H54 (cell line): Measurements from ENCODE around the gene CTDP1.

Experiments
- DNase-seq: peaks from one replicate; pipeline ENCODE4 v3.0.0; 2011; ENCODE audit warnings: low spot score, mixed read lengths; ENCODE audit not compliant: insufficient read length
- FAIRE-seq: peaks from 3 replicates; lab custom pipeline; 2011; peaks lifted over from hg19 to GRCh38; lab: Jason Lieb, UNC
- POLR2A ChIP-seq: IDR thresholded peaks from 2 replicates; pipeline ENCODE4 v1.6.1; 2011; ENCODE audit warnings: low read depth, mild to moderate bottlenecking, low read length

Gene CTDP1

GRCh38 chr18:79787865-79788733, 108.5 kb downstream of the CTDP1 start:
- no peak for FAIRE-seq
- TF ChIP-seq POLR2A: no peak
- no peak for DNase-seq

GRCh38 chr18:79788734-79789085, 109.1 kb downstream of the CTDP1 start:
- no peak for DNase-seq
- no peak for FAIRE-seq

GRCh38 chr18:79789091-79789891, 109.7 kb downstream of the CTDP1 start:
- FAIRE-seq: no peak
- no peak for DNase-seq
- no peak for TF ChIP-seq POLR2A

More at GRCh38 chr18:79788734-79789085, 109.1 kb downstream of the CTDP1 start:
- no peak for TF ChIP-seq POLR2A

- no peak for FAIRE-seq
Observed at GRCh38 chr18:79789901-79790890, 110.6 kb downstream of the CTDP1 start.

GRCh38 chr18:79790996-79791972, 111.7 kb downstream of the CTDP1 start:
- no peak for FAIRE-seq

More at GRCh38 chr18:79789901-79790890, 110.6 kb downstream of the CTDP1 start:
- no peak for DNase-seq
- no peak for TF ChIP-seq POLR2A

GRCh38 chr18:79792096-79792987, 112.7 kb downstream of the CTDP1 start:
- no peak for FAIRE-seq
- TF ChIP-seq POLR2A: no peak
- DNase-seq: no peak

More at GRCh38 chr18:79790996-79791972, 111.7 kb downstream of the CTDP1 start:
- TF ChIP-seq POLR2A: no peak
- DNase-seq: peak; percentile 48

- no peak for DNase-seq
- TF ChIP-seq POLR2A: no peak
- FAIRE-seq: no peak
Observed at GRCh38 chr18:79792988-79793355, 113.4 kb downstream of the CTDP1 start.

- no peak for TF ChIP-seq POLR2A
- DNase-seq: no peak
- FAIRE-seq: no peak
Observed at GRCh38 chr18:79794846-79795245, 115.2 kb downstream of the CTDP1 start.

- DNase-seq (no peak), FAIRE-seq (no peak)
- TF ChIP-seq POLR2A: no peak
Observed at GRCh38 chr18:79795446-79795845, 115.8 kb downstream of the CTDP1 start.

- DNase-seq (no peak), FAIRE-seq (no peak)
- no peak for TF ChIP-seq POLR2A
Observed at GRCh38 chr18:79796016-79796415, 116.4 kb downstream of the CTDP1 start.
